MCF 10A (cell line): Measurements from ENCODE around the gene USP40. TPM values are rescaled to one million over a fixed set of nuclear protein-coding genes. Genes with fewer than 3 reads are reported as not detected.
A peak's percentile ranks its signal among the peaks of the same experiment; 100 is the strongest.

ENCODE experiments used
- BruUV-seq: library from RNA; stranded (reverse); fragments of 400-500 nt; replicated peaks from 2 replicates; lab custom pipeline; 2021; lab: Mats Ljungman, UMichigan
- CTCF ChIA-PET: fragments of 300-600 bp; sonication (Branson Sonifier 250); formaldehyde crosslinking; extraction: SDS; loops from one replicate; lab custom pipeline; 2021; ENCODE audit warnings: antibody characterized with exemption, inconsistent platforms; lab: Yijun Ruan, JAX
- POLR2A ChIA-PET: fragments of 300-600, 350-650 bp; sonication (Branson Sonifier 250); formaldehyde crosslinking; extraction: SDS; loops from one replicate; lab custom pipeline; 2020; ENCODE audit warnings: antibody characterized with exemption, inconsistent platforms; lab: Yijun Ruan, JAX
- DNase-seq: peaks from one replicate; pipeline ENCODE4 v3.0.0-alpha.2; 2018; ENCODE audit not compliant: unreplicated experiment
- H3K27ac Mint-ChIP-seq: one replicate; pipeline ENCODE4 v1.8.0; 2022; ENCODE audit warnings: mild to moderate bottlenecking, low read depth, mixed read lengths; ENCODE audit not compliant: unreplicated experiment
- H3K27me3 Mint-ChIP-seq: one replicate; pipeline ENCODE4 v1.8.0; 2022; ENCODE audit warnings: mixed read lengths; ENCODE audit not compliant: insufficient read depth, unreplicated experiment
- H3K36me3 Mint-ChIP-seq: one replicate; pipeline ENCODE4 v1.8.0; 2022; ENCODE audit warnings: mild to moderate bottlenecking, moderate library complexity, mixed read lengths; ENCODE audit not compliant: insufficient read depth, unreplicated experiment
- H3K4me1 Mint-ChIP-seq: one replicate; pipeline ENCODE4 v1.8.0; 2022; ENCODE audit warnings: mixed read lengths; ENCODE audit not compliant: insufficient read depth, unreplicated experiment
- H3K4me3 Mint-ChIP-seq: one replicate; pipeline ENCODE4 v1.8.0; 2022; ENCODE audit warnings: mild to moderate bottlenecking, moderate library complexity, mixed read lengths; ENCODE audit not compliant: unreplicated experiment
- H3K9me3 Mint-ChIP-seq: one replicate; pipeline ENCODE4 v1.8.0; 2022; ENCODE audit warnings: mixed read lengths; ENCODE audit not compliant: unreplicated experiment
- intact Hi-C: fragments of 100-400 bp; cut with micrococcal nuclease; formaldehyde crosslinking; loops from 2 replicates; pipeline ENCODE4 v1.14.1; 2022
- total RNA-seq: library from RNA; stranded (reverse); gene quantifications from 2 replicates; pipeline ENCODE4 v1.2.3, GENCODE V29; 2022
- TF ChIP-seq, protein P1 (sequence below): fragments of 200-600 bp; IDR thresholded peaks from one replicate; pipeline ENCODE4 v1.8.0; 2022; ENCODE audit warnings: antibody characterized with exemption, mild to moderate bottlenecking; ENCODE audit not compliant: unreplicated experiment

USP40 gene
- total RNA-seq, 1 experiment from 2014 or later: 56.3 TPM

DNA sequence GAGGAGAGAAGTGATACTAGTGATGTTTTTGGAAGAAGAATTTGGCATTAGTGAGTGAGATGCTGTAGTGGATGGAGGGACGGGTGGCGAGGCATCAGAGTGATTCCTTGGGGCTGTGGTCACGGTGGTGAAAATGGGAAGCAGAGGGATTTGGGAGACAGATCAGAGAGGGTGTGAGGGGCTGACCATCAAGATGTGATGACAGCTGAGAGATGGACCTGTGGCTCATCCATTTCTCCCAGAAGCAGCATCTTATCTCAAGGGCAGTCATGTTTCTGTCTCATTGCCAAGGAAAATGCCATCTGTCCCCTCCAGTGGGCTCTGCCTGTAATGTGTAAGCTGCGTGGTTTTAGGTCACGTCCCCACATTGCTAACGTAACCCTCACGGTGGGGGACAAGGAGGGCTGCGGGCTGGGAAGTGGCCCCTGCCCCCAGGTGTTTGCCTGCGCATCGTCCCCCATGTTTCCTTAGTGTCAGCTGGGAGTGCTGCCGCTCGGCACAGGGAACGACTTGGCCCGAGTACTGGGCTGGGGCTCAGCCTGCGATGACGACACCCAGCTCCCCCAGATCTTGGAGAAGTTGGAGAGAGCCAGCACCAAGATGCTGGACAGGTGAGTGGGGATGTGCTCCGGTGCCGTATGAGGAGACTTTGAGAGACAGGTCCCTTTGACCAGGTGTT lies 121.3 kb downstream of the USP40 start:
- peaks cover 23% of the 10 kb centered on the region for H3K36me3 Mint-ChIP-seq
- peak overlapping the region; percentile 42 for H3K27ac Mint-ChIP-seq
- H3K4me3 Mint-ChIP-seq: no peak overlapping the region
- no TSS peak for BruUV-seq
- ChIA-PET CTCF (interaction anchor here (0.5 to 10.8 kb wide), 7 partner anchors 19 to 266 kb away, joined by 3 to 223 read pairs (median 6); no protein-coding TSS in a partner anchor), POLR2A (interaction anchor here (0.7 kb wide), 1 partner anchor 880 kb away, joined by 3 read pairs; no protein-coding TSS in a partner anchor)
- no peak for DNase-seq
- peaks cover 9% of the 10 kb centered on the region for H3K4me1 Mint-ChIP-seq
- H3K27me3 Mint-ChIP-seq: no peaks in the 10 kb centered on the region
- TF ChIP-seq, protein P1, sequence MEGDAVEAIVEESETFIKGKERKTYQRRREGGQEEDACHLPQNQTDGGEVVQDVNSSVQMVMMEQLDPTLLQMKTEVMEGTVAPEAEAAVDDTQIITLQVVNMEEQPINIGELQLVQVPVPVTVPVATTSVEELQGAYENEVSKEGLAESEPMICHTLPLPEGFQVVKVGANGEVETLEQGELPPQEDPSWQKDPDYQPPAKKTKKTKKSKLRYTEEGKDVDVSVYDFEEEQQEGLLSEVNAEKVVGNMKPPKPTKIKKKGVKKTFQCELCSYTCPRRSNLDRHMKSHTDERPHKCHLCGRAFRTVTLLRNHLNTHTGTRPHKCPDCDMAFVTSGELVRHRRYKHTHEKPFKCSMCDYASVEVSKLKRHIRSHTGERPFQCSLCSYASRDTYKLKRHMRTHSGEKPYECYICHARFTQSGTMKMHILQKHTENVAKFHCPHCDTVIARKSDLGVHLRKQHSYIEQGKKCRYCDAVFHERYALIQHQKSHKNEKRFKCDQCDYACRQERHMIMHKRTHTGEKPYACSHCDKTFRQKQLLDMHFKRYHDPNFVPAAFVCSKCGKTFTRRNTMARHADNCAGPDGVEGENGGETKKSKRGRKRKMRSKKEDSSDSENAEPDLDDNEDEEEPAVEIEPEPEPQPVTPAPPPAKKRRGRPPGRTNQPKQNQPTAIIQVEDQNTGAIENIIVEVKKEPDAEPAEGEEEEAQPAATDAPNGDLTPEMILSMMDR: no peak
- intact Hi-C loops: loop anchor here (10.0 kb wide), 1 partner anchor 470 kb away; the partner anchor contains the start of gene TRPM8
- no peaks in the 10 kb centered on the region for H3K9me3 Mint-ChIP-seq

DNA sequence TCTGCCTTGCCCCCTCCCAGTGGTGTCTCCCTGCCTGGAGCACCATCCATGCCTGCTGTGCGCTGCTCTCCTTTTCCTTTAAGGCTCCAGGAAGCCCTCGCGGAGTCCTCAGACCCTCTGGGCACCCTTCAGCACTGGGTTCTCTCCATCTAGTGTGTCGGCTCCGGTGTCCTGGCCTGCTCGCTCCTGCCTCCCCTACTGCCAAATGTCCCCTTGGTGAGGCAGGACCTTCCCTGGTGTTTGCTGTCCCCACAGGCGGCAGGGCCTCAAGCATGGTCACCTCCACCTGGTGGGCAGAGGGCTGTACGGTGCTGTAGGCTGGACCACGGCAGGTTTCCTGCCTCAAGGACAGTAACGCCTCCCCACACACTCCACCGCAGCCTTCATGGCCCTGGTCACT lies 122.1 kb downstream of the USP40 start:
- no peak overlapping the region for H3K4me3 Mint-ChIP-seq
- ChIA-PET CTCF (interaction anchor here (0.5 to 10.8 kb wide), 13 partner anchors 9 to 470 kb away, joined by 3 to 223 read pairs (median 7); no protein-coding TSS in a partner anchor), POLR2A (interaction anchor here (0.5 to 0.7 kb wide), 3 partner anchors 38 to 879 kb away, joined by 3 to 4 read pairs (median 3); no protein-coding TSS in a partner anchor)
- TF ChIP-seq, protein P1: no peak
- no TSS peak for BruUV-seq
- no peak for DNase-seq
- peaks cover 9% of the 10 kb centered on the region for H3K4me1 Mint-ChIP-seq
- no peaks in the 10 kb centered on the region for H3K9me3 Mint-ChIP-seq
- intact Hi-C loops: loop anchor here (5.0 to 10.0 kb wide), 2 partner anchors 152 to 470 kb away; partner anchors contain the start of gene TRPM8
- no peak overlapping the region for H3K27ac Mint-ChIP-seq
- H3K36me3 Mint-ChIP-seq: peaks cover 21% of the 10 kb centered on the region
- no peaks in the 10 kb centered on the region for H3K27me3 Mint-ChIP-seq

DNA sequence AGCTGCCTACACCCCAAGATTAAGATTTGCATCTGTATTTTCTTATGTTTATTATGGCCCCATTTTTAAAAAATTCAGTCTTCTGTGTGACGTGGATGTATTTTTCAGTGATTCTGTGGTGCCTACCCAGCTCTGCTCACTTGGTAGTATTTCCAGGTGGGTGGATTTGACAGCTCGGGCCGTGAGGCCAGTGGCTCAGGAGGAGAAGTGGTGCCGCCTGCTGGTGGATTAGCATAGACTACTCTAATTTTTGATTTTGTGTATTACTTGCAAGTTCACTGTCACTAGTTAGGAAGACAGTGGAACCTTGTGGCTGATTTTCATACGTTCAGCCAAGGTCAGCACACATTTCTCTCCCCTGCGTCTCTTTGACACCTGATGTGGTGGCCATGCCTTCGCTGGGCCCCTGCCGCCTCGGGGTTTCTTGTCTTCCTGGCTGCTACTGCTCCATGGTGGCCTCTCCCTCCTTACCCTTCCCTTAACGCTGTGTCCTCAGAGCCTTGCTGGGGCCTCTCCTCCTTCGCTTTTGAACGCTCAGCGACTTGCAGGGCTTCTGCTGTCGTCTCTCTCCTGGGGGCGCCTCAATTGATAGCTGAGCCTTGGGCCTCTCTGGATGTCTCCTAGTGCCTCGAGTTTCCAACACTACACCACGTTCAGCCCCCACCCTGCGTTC lies 122.9 kb downstream of the USP40 start:
- H3K27me3 Mint-ChIP-seq: no peaks in the 10 kb centered on the region
- H3K36me3 Mint-ChIP-seq: peaks cover 24% of the 10 kb centered on the region
- no peak overlapping the region for H3K4me3 Mint-ChIP-seq
- no peaks in the 10 kb centered on the region for H3K9me3 Mint-ChIP-seq
- intact Hi-C loops: loop anchor here (1.0 to 10.0 kb wide), 3 partner anchors 39 to 471 kb away; partner anchors contain the start of gene TRPM8
- H3K27ac Mint-ChIP-seq: peak overlapping the region; percentile 33
- H3K4me1 Mint-ChIP-seq: peaks cover 5% of the 10 kb centered on the region
- DNase-seq: peak; percentile 85
- TF ChIP-seq, protein P1: peak; percentile 77
- CTCF ChIA-PET: interaction anchor here (0.6 to 10.8 kb wide), 38 partner anchors 8 to 671 kb away, joined by 3 to 223 read pairs (median 4); no protein-coding TSS in a partner anchor
- no TSS peak for BruUV-seq
- POLR2A ChIA-PET: interaction anchor here (0.6 to 1.9 kb wide), 6 partner anchors 10 to 172 kb away, joined by 3 to 17 read pairs (median 4); no protein-coding TSS in a partner anchor

DNA sequence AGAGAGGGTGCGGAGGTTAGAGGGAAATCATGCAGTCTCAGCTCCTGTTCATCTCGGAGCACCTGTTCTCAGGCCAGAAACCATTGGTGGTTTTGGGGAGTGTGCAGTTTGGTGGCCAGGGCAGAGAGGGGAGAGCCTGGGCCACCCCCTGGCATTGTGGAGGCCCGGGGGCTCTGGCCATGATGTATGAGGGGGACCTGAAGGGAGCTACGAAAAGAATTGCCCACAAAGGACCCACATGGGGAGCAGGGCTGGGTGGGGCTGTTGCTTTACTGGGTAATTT lies 124.6 kb downstream of the USP40 start:
- POLR2A ChIA-PET: interaction anchor here (1.9 kb wide), 1 partner anchor 18 kb away, joined by 17 read pairs; no protein-coding TSS in a partner anchor
- Mint-ChIP-seq H3K9me3 (no peaks in the 10 kb centered on the region), H3K27ac (no peak overlapping the region), H3K27me3 (no peaks in the 10 kb centered on the region), H3K36me3 (peaks cover 30% of the 10 kb centered on the region), H3K4me3 (no peak overlapping the region), H3K4me1 (peaks cover 5% of the 10 kb centered on the region)
- CTCF ChIA-PET: interaction anchor here (0.6 to 10.8 kb wide), 4 partner anchors 9 to 38 kb away, joined by 3 to 223 read pairs (median 34); no protein-coding TSS in a partner anchor
- DNase-seq: no peak
- TF ChIP-seq, protein P1: no peak
- intact Hi-C loops: loop anchor here (5.0 to 10.0 kb wide), 2 partner anchors 150 to 473 kb away; partner anchors contain the start of gene TRPM8
- no TSS peak for BruUV-seq
